GM23338 (cell line): ENCODE measurements around the gene PYCR2. TPM values are rescaled to one million over a fixed set of nuclear protein-coding genes. Genes with fewer than 3 reads are reported as not detected.

Source experiments
- ATAC-seq: fragments of 200-7000 bp; cut with Tn5 transposase; 3 replicates; pipeline ENCODE4 v1.9.1; 2020
- DNase-seq: peaks from one replicate; pipeline ENCODE4 v3.0.0-alpha.2; 2015; ENCODE audit warnings: low spot score
- H2AFZ ChIP-seq: fragments of 200-600 bp; sonication (generic); 2 replicates; pipeline ENCODE4 v1.8.0; 2016; ENCODE audit warnings: antibody characterized with exemption, mild to moderate bottlenecking, moderate library complexity
- H3F3A ChIP-seq: fragments of 200-600 bp; sonication (generic); replicated peaks from 2 replicates; pipeline ENCODE4 v1.8.0; 2017; ENCODE audit warnings: antibody characterized with exemption, mixed run types, low read depth
- H3K27ac ChIP-seq: fragments of 200-600 bp; sonication (generic); 2 replicates; pipeline ENCODE4 v1.6.1; 2016; ENCODE audit warnings: low read depth
- H3K27me3 ChIP-seq: fragments of 200-600 bp; sonication (generic); 2 replicates; pipeline ENCODE4 v1.8.0; 2016; ENCODE audit warnings: mild to moderate bottlenecking, mixed run types, moderate library complexity; ENCODE audit not compliant: insufficient read depth
- H3K36me3 ChIP-seq: fragments of 200-600 bp; sonication (generic); 2 replicates; pipeline ENCODE4 v1.8.0; 2016; ENCODE audit warnings: mild to moderate bottlenecking; ENCODE audit not compliant: insufficient read depth
- H3K4me1 ChIP-seq: fragments of 200-600 bp; sonication (generic); 2 replicates; pipeline ENCODE4 v1.8.0; 2016; ENCODE audit warnings: mild to moderate bottlenecking, moderate library complexity; ENCODE audit not compliant: insufficient read depth
- H3K4me2 ChIP-seq: fragments of 200-600 bp; sonication (generic); 2 replicates; pipeline ENCODE4 v1.7.1; 2017; ENCODE audit warnings: mixed run types
- H3K4me3 ChIP-seq: fragments of 200-600 bp; sonication (generic); 2 replicates; pipeline ENCODE4 v1.6.1; 2016; ENCODE audit warnings: mixed run types
- H3K79me2 ChIP-seq: fragments of 200-600 bp; sonication (generic); replicated peaks from 2 replicates; pipeline ENCODE4 v1.8.0; 2017; ENCODE audit warnings: mild to moderate bottlenecking; ENCODE audit not compliant: insufficient read depth
- H3K9me2 ChIP-seq: fragments of 200-600 bp; sonication (generic); 2 replicates; pipeline ENCODE4 v1.8.0; 2017; ENCODE audit not compliant: insufficient read depth
- H4K20me1 ChIP-seq: fragments of 200-600 bp; sonication (generic); replicated peaks from 2 replicates; pipeline ENCODE4 v1.8.0; 2017; ENCODE audit warnings: mild to moderate bottlenecking; ENCODE audit not compliant: insufficient read depth
- H3K27ac Mint-ChIP-seq: 2 replicates; pipeline ENCODE4 v1.8.0; 2020; ENCODE audit warnings: inconsistent platforms, mild to moderate bottlenecking, moderate library complexity, mixed read lengths
- H3K27me3 Mint-ChIP-seq: 3 replicates; pipeline ENCODE4 v1.8.0; 2022; ENCODE audit warnings: low read depth, mild to moderate bottlenecking, moderate library complexity, mixed read lengths, inconsistent platforms; ENCODE audit not compliant: insufficient read depth, poor library complexity
- H3K36me3 Mint-ChIP-seq: 3 replicates; pipeline ENCODE4 v1.8.0; 2021; ENCODE audit warnings: low read depth, mild to moderate bottlenecking, inconsistent platforms, moderate library complexity, mixed read lengths
- H3K4me1 Mint-ChIP-seq: 3 replicates; pipeline ENCODE4 v1.8.0; 2020; ENCODE audit warnings: mild to moderate bottlenecking, inconsistent platforms, mixed read lengths
- H3K4me3 Mint-ChIP-seq: 3 replicates; pipeline ENCODE4 v1.8.0; 2021; ENCODE audit warnings: moderate library complexity, mild to moderate bottlenecking, inconsistent platforms, mixed read lengths
- H3K9me3 Mint-ChIP-seq: 3 replicates; pipeline ENCODE4 v1.8.0; 2020; ENCODE audit warnings: moderate library complexity, mild to moderate bottlenecking, inconsistent platforms, mixed read lengths
- CREB1 ChIP-seq: fragments of 250-450 bp; sonication (Bioruptor Pico); IDR thresholded peaks from 2 replicates; pipeline ENCODE4 v1.5.0; 2020; ENCODE audit warnings: low read depth, mild to moderate bottlenecking, moderate library complexity
- EZH2phosphoT487 ChIP-seq: fragments of 200-600 bp; sonication (generic); IDR thresholded peaks from one replicate; pipeline ENCODE4 v1.8.1; 2018; ENCODE audit warnings: antibody characterized with exemption; ENCODE audit not compliant: unreplicated experiment
- NANOG ChIP-seq: IDR thresholded peaks from 2 replicates; pipeline ENCODE4 v1.6.1; 2016; ENCODE audit warnings: antibody characterized with exemption, borderline replicate concordance
- POLR2AphosphoS5 ChIP-seq: IDR thresholded peaks from 2 replicates; pipeline ENCODE4 v1.6.1; 2016; ENCODE audit warnings: antibody characterized with exemption, low read depth
- STAT1 ChIP-seq: IDR thresholded peaks from one replicate; pipeline ENCODE4 v1.6.1; 2016; ENCODE audit warnings: antibody characterized with exemption; ENCODE audit not compliant: unreplicated experiment
- ZNF114 ChIP-seq: fragments of 250-450 bp; sonication (Bioruptor Pico); IDR thresholded peaks from 2 replicates; pipeline ENCODE4 v1.5.0; 2020; ENCODE audit warnings: mild to moderate bottlenecking, moderate library complexity
- ZNF331 ChIP-seq: fragments of 250-450 bp; sonication (Bioruptor Pico); IDR thresholded peaks from 2 replicates; pipeline ENCODE4 v1.5.0; 2020; ENCODE audit warnings: low read depth, mild to moderate bottlenecking, moderate library complexity
- polyA plus RNA-seq: library from polyadenylated mRNA; unstranded; fragments of >200 nt; fragmentation: Nextera tagmentation; extraction: Ambion mirVana; gene quantifications from 2 replicates; pipeline ENCODE4 v1.2.1, GENCODE V29; 2016
- total RNA-seq: library from RNA; depleted of rRNA; stranded (reverse); fragments of >200 nt; shearing (Covaris generic); gene quantifications from 2 replicates; pipeline ENCODE4 v1.2.3, GENCODE V29; 2014
- TF ChIP-seq, protein P1 (sequence below): IDR thresholded peaks from one replicate; pipeline ENCODE4 v1.6.1; 2018; ENCODE audit warnings: antibody characterized with exemption; ENCODE audit not compliant: unreplicated experiment
- TF ChIP-seq, protein P2 (sequence below): fragments of 250-450 bp; sonication (Bioruptor Pico); IDR thresholded peaks from 2 replicates; pipeline ENCODE4 v1.5.0; 2020; ENCODE audit warnings: mild to moderate bottlenecking, moderate library complexity
- TF ChIP-seq, protein P3 (sequence below), 2 experiments: fragments of 200-600 bp in 1 of 2; sonication (generic) in 1 of 2; conservative IDR thresholded peaks; 2 replicates each; pipeline versions ENCODE4 v1.5.1 to v1.6.1; 2016 to 2017; ENCODE audit warnings: antibody characterized with exemption in 2 of 2, low read depth in 2 of 2, mild to moderate bottlenecking in 2 of 2, moderate library complexity in 1 of 2

The PYCR2 gene
- total and polyA plus RNA-seq, 2 experiments from 2014 or later, result 89.1 to 109 TPM

GRCh38 chr1:225906467-225906866, 17.6 kb downstream of the PYCR2 start (continued):
- TF ChIP-seq, protein P1, sequence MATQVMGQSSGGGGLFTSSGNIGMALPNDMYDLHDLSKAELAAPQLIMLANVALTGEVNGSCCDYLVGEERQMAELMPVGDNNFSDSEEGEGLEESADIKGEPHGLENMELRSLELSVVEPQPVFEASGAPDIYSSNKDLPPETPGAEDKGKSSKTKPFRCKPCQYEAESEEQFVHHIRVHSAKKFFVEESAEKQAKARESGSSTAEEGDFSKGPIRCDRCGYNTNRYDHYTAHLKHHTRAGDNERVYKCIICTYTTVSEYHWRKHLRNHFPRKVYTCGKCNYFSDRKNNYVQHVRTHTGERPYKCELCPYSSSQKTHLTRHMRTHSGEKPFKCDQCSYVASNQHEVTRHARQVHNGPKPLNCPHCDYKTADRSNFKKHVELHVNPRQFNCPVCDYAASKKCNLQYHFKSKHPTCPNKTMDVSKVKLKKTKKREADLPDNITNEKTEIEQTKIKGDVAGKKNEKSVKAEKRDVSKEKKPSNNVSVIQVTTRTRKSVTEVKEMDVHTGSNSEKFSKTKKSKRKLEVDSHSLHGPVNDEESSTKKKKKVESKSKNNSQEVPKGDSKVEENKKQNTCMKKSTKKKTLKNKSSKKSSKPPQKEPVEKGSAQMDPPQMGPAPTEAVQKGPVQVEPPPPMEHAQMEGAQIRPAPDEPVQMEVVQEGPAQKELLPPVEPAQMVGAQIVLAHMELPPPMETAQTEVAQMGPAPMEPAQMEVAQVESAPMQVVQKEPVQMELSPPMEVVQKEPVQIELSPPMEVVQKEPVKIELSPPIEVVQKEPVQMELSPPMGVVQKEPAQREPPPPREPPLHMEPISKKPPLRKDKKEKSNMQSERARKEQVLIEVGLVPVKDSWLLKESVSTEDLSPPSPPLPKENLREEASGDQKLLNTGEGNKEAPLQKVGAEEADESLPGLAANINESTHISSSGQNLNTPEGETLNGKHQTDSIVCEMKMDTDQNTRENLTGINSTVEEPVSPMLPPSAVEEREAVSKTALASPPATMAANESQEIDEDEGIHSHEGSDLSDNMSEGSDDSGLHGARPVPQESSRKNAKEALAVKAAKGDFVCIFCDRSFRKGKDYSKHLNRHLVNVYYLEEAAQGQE, result no peak

DNA sequence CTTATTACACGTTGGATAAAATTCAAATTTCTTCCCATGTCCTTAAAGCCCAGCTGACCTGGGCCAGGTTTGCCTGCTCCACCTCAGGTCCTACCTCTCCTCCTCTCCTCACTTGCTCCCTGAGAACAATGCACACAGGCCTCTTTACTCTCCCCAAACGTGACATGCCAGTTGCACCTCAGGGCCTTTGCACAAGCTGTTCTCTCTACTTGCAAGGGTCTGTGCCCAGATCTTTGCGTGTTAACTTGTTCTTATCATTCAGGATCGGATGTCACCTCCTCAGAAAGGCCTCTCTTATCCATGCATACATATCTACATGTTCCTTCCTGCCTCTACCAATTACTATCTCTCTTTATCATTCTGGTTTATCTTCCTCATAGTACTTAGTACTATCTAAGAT, 20.4 kb downstream of the PYCR2 start:
- Mint-ChIP-seq H3K9me3 (no peaks in the 10 kb centered on the region; the same call in 1 of the 3 replicates), H3K4me3 (no peak overlapping the region), H3K4me1 (peaks cover 21% of the 10 kb centered on the region), H3K36me3 (no peaks in the 10 kb centered on the region; the same call in 2 of the 3 replicates), H3K27ac (no peak overlapping the region), H3K27me3 (peaks cover 16% of the 10 kb centered on the region)
- no peak overlapping the region for H2AFZ ChIP-seq
- H3K4me1 ChIP-seq, result peaks cover 20% of the 10 kb centered on the region
- ATAC-seq, result no peak
- no peaks in the 10 kb centered on the region for H3K9me2 ChIP-seq
- H3K27me3 ChIP-seq, result no peaks in the 10 kb centered on the region
- H3K4me2 ChIP-seq, result no peak overlapping the region
- H3K27ac ChIP-seq, result no peak overlapping the region
- DNase-seq, result no peak
- no peaks in the 10 kb centered on the region for H4K20me1 ChIP-seq
- TF ChIP-seq EZH2phosphoT487 (no peak), NANOG (no peak), ZNF114 (CRISPR knock-in tag) (no peak), CREB1 (CRISPR knock-in tag) (no peak), STAT1 (no peak), ZNF331 (CRISPR knock-in tag) (no peak), POLR2AphosphoS5 (no peak)
- TF ChIP-seq, protein P1, result no peak
- TF ChIP-seq, protein P2, sequence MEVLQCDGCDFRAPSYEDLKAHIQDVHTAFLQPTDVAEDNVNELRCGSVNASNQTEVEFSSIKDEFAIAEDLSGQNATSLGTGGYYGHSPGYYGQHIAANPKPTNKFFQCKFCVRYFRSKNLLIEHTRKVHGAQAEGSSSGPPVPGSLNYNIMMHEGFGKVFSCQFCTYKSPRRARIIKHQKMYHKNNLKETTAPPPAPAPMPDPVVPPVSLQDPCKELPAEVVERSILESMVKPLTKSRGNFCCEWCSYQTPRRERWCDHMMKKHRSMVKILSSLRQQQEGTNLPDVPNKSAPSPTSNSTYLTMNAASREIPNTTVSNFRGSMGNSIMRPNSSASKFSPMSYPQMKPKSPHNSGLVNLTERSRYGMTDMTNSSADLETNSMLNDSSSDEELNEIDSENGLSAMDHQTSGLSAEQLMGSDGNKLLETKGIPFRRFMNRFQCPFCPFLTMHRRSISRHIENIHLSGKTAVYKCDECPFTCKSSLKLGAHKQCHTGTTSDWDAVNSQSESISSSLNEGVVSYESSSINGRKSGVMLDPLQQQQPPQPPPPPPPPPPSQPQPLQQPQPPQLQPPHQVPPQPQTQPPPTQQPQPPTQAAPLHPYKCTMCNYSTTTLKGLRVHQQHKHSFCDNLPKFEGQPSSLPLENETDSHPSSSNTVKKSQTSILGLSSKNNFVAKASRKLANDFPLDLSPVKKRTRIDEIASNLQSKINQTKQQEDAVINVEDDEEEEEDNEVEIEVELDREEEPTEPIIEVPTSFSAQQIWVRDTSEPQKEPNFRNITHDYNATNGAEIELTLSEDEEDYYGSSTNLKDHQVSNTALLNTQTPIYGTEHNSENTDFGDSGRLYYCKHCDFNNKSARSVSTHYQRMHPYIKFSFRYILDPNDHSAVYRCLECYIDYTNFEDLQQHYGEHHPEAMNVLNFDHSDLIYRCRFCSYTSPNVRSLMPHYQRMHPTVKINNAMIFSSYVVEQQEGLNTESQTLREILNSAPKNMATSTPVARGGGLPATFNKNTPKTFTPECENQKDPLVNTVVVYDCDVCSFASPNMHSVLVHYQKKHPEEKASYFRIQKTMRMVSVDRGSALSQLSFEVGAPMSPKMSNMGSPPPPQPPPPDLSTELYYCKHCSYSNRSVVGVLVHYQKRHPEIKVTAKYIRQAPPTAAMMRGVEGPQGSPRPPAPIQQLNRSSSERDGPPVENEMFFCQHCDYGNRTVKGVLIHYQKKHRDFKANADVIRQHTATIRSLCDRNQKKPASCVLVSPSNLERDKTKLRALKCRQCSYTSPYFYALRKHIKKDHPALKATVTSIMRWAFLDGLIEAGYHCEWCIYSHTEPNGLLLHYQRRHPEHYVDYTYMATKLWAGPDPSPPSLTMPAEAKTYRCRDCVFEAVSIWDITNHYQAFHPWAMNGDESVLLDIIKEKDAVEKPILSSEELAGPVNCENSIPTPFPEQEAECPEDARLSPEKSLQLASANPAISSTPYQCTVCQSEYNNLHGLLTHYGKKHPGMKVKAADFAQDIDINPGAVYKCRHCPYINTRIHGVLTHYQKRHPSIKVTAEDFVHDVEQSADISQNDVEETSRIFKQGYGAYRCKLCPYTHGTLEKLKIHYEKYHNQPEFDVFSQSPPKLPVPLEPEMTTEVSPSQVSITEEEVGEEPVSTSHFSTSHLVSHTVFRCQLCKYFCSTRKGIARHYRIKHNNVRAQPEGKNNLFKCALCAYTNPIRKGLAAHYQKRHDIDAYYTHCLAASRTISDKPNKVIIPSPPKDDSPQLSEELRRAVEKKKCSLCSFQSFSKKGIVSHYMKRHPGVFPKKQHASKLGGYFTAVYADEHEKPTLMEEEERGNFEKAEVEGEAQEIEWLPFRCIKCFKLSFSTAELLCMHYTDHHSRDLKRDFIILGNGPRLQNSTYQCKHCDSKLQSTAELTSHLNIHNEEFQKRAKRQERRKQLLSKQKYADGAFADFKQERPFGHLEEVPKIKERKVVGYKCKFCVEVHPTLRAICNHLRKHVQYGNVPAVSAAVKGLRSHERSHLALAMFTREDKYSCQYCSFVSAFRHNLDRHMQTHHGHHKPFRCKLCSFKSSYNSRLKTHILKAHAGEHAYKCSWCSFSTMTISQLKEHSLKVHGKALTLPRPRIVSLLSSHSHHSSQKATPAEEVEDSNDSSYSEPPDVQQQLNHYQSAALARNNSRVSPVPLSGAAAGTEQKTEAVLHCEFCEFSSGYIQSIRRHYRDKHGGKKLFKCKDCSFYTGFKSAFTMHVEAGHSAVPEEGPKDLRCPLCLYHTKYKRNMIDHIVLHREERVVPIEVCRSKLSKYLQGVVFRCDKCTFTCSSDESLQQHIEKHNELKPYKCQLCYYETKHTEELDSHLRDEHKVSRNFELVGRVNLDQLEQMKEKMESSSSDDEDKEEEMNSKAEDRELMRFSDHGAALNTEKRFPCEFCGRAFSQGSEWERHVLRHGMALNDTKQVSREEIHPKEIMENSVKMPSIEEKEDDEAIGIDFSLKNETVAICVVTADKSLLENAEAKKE, result no peak
- TF ChIP-seq, protein P3, sequence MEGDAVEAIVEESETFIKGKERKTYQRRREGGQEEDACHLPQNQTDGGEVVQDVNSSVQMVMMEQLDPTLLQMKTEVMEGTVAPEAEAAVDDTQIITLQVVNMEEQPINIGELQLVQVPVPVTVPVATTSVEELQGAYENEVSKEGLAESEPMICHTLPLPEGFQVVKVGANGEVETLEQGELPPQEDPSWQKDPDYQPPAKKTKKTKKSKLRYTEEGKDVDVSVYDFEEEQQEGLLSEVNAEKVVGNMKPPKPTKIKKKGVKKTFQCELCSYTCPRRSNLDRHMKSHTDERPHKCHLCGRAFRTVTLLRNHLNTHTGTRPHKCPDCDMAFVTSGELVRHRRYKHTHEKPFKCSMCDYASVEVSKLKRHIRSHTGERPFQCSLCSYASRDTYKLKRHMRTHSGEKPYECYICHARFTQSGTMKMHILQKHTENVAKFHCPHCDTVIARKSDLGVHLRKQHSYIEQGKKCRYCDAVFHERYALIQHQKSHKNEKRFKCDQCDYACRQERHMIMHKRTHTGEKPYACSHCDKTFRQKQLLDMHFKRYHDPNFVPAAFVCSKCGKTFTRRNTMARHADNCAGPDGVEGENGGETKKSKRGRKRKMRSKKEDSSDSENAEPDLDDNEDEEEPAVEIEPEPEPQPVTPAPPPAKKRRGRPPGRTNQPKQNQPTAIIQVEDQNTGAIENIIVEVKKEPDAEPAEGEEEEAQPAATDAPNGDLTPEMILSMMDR (conservative IDR thresholded peaks at IDR 0.05; ENCODE audit: low read depth in 2 of 2), result no peak
- H3K36me3 ChIP-seq, result no peaks in the 10 kb centered on the region
- peaks cover 6% of the 10 kb centered on the region; the same call in 1 of the 2 replicates for H3F3A ChIP-seq
- no peak overlapping the region for H3K4me3 ChIP-seq
- no peaks in the 10 kb centered on the region for H3K79me2 ChIP-seq
